Epithelial cell of esophagus (primary cell): ENCODE data around the gene AKAP13.
A peak's percentile ranks its signal among the peaks of the same experiment; 100 is the strongest.

Experiments
- DNase-seq: peaks from one replicate; pipeline ENCODE4 v3.0.0; 2010; ENCODE audit warnings: low read depth
- H3K4me3 ChIP-seq: 2 replicates; pipeline ENCODE4 v1.5.1; 2011; ENCODE audit warnings: mild to moderate bottlenecking, low read length, control low read depth
- CTCF ChIP-seq: IDR thresholded peaks from 2 replicates; pipeline ENCODE4 v1.5.1; 2011; ENCODE audit warnings: low read depth, mild to moderate bottlenecking, low read length, control low read depth, inconsistent platforms; ENCODE audit not compliant: insufficient read depth; ENCODE audit errors: missing control alignments

The AKAP13 gene

DNA sequence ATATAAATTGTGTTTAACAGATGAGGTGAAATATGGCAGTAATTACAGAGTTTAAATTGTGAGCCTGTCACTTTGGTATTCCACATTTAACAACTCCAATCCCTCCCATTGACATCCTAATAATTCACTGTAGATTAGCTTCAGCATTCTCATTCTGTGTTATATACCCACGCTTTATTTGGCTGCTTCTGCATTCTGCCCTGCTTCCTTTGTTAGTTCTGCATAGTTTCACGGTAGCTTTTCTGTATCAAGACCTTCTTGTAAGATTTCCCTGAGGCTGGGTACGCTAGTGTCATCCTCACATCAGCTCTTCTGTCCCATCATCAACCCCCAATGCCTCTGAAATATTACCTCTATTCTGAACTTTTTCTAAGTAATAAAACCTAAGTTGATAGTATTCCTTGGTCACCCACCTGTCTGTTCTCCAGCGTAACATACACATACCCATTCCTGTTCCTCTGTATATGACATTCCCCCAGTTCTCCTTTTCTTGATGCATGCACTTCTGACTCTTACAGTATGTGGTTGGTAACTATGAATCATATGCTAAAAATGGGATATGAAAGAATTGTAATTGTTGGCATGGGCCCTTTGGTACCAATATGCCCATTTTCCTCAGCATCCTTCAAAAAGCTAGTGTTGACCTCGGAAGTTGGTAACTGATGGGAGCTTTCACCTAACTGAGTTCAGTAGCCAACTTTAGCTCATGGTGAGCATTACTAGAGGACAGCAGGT is 243.1 kb downstream of the AKAP13 start:
- TF ChIP-seq CTCF: no peak
- H3K4me3 ChIP-seq: no peak overlapping the region

GRCh38 chr15:85624291-85624801 is 243.9 kb downstream of the AKAP13 start:
- no peak overlapping the region for H3K4me3 ChIP-seq
- no peak for TF ChIP-seq CTCF
- DNase-seq: no peak

More for the DNA sequence above, 243.1 kb downstream of the AKAP13 start:
- no peak for DNase-seq

DNA sequence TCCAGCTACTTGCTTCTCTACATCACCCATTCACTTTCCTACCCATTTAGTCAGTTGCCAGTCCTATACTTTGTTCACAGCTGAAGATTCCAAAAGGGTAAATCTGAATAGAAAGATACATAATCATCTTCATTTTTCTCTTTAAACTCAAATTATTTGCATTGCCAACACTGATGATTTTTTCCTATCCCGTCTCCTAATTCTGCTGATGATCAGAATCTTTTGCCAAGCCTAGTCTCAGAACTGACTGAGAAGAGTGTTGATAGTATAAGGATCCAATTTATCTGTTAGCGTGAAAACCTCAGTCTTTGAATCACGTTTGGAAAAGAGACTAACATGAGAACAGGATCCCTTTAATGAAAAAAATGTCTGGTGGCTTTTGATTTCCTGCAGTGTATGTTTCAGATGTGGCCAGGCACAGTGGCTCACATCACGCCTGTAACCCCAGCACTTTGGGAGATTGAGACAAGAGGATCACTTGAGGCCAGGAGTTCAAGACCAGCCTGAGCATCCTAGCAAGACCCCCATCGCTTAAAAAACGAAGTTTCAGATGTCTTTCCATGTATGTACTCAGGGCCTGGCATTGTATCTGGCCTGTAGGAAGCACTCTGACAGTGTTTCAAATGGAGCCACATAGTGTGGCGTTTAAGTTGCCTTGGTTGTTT is 244.9 kb downstream of the AKAP13 start:
- DNase-seq: no peak
- H3K4me3 ChIP-seq: no peak overlapping the region

DNA sequence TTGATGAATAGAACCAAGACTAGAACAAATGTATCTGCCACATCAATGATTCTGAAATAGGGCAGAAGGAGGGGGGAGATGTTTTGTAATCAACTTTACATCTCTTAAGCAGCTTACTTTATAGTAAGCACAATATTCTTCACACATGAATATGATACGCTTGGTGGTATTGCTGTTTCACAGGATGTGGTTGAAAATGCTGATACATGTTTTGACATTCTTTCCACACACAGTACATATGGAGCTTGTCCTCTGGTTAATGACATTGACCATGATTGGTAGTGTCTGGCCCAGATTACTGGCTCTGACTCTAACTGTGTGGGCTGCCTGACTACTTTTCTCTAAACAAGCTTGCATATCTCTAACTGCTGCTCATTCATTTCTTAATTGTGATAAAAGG is 245.5 kb downstream of the AKAP13 start:
- TF ChIP-seq CTCF: no peak
- no peak overlapping the region for H3K4me3 ChIP-seq
- DNase-seq: peak; percentile 44

More for the DNA sequence above, 244.9 kb downstream of the AKAP13 start:
- TF ChIP-seq CTCF: no peak

- TF ChIP-seq CTCF: no peak
- no peak for DNase-seq
- no peak overlapping the region for H3K4me3 ChIP-seq
Observed at GRCh38 chr15:85627213-85627935, 247.0 kb downstream of the AKAP13 start.

GRCh38 chr15:85630311-85630710 is 249.9 kb downstream of the AKAP13 start:
- no peak for DNase-seq
- no peak for TF ChIP-seq CTCF
- no peak overlapping the region for H3K4me3 ChIP-seq
